HUES6 (cell line): ENCODE measurements around the gene TCP11X2.
"Not testable (repeated sequence)": the region's sequence is repeated elsewhere in the genome, so short reads cannot be mapped to it uniquely, and the experiment has no call there.

Source experiments
- H3K27ac ChIP-seq: 2 replicates; pipeline ENCODE4 v1.7.0; 2013; ENCODE audit warnings: low read depth, mild to moderate bottlenecking, low read length, inconsistent platforms
- H3K27me3 ChIP-seq: 2 replicates; pipeline ENCODE4 v1.6.1; 2013; ENCODE audit warnings: low read length; ENCODE audit not compliant: control insufficient read depth, insufficient read depth
- H3K36me3 ChIP-seq: 2 replicates; pipeline ENCODE4 v1.6.1; 2013; ENCODE audit warnings: low read length; ENCODE audit not compliant: control insufficient read depth, insufficient read depth
- H3K4me1 ChIP-seq: 2 replicates; pipeline ENCODE4 v1.6.1; 2013; ENCODE audit warnings: low read length; ENCODE audit not compliant: control insufficient read depth, insufficient read depth
- H3K4me3 ChIP-seq: 2 replicates; pipeline ENCODE4 v1.5.1; 2013; ENCODE audit warnings: low read depth, low read length
- H3K9ac ChIP-seq: one replicate; pipeline ENCODE4 v1.6.1; 2013; ENCODE audit warnings: mild to moderate bottlenecking, low read length
- H3K9me3 ChIP-seq: 2 replicates; pipeline ENCODE4 v1.6.1; 2013; ENCODE audit warnings: low read depth, low read length; ENCODE audit not compliant: control insufficient read depth, insufficient read depth

The TCP11X2 gene

GRCh38 chrX:102471762-102472220 is at the start of gene TCP11X2:
Gene TCP11X2, minus strand, starts transcription at chrX:102471812.
- not testable (repeated sequence) for H3K36me3 ChIP-seq, H3K9ac ChIP-seq, H3K4me1 ChIP-seq, H3K27ac ChIP-seq, H3K9me3 ChIP-seq, H3K4me3 ChIP-seq, H3K27me3 ChIP-seq

- 0 out of 2 replicates have a peak, but pooled peaks cover 9% of the 10 kb centered on the region for H3K36me3 ChIP-seq
- no peaks in the 10 kb centered on the region for H3K9me3 ChIP-seq
- no peak overlapping the region for H3K27ac ChIP-seq
- no peak overlapping the region for H3K4me3 ChIP-seq
- H3K4me1 ChIP-seq = no peaks in the 10 kb centered on the region; the same call in 1 of the 2 replicates
- peaks cover 51% of the 10 kb centered on the region for H3K27me3 ChIP-seq
- H3K9ac ChIP-seq = no peak overlapping the region
Observed at GRCh38 chrX:102517326-102517725, 45.7 kb upstream of the TCP11X2 start.

GRCh38 chrX:102515975-102516941 is 44.6 kb upstream of the TCP11X2 start, which contains the start of gene TMSB15A:
Gene TMSB15A, minus strand, starts transcription at chrX:102516739.
- Histone ChIP-seq H3K27ac (no peak within 1 kb of the TSS), H3K4me1 (no peaks in the 10 kb centered on the region; the same call in 1 of the 2 replicates), H3K9ac (peak within 1 kb of the TSS; percentile 80), H3K9me3 (no peaks in the 10 kb centered on the region), H3K36me3 (0 out of 2 replicates have a peak, but pooled peaks cover 9% of the 10 kb centered on the region), H3K27me3 (peaks cover 47% of the 10 kb centered on the region), H3K4me3 (peak within 1 kb of the TSS; percentile 76)

GRCh38 chrX:102514536-102514935 is 42.9 kb upstream of the TCP11X2 start:
- no peak overlapping the region for H3K9ac ChIP-seq

GRCh38 chrX:102498732-102499131 is 27.1 kb upstream of the TCP11X2 start:
- H3K27ac ChIP-seq = no peak overlapping the region
- no peak overlapping the region for H3K9ac ChIP-seq
- H3K36me3 ChIP-seq = no peaks in the 10 kb centered on the region
- H3K9me3 ChIP-seq = peaks cover 36% of the 10 kb centered on the region
- H3K4me3 ChIP-seq = no peak overlapping the region
- peaks cover 4% of the 10 kb centered on the region; the same call in 1 of the 2 replicates for H3K27me3 ChIP-seq
- no peaks in the 10 kb centered on the region for H3K4me1 ChIP-seq

More at GRCh38 chrX:102514536-102514935, 42.9 kb upstream of the TCP11X2 start:
- Histone ChIP-seq H3K27ac (no peak overlapping the region), H3K4me3 (no peak overlapping the region), H3K36me3 (0 out of 2 replicates have a peak, but pooled peaks cover 9% of the 10 kb centered on the region), H3K9me3 (no peaks in the 10 kb centered on the region), H3K27me3 (peaks cover 37% of the 10 kb centered on the region), H3K4me1 (no peaks in the 10 kb centered on the region; the same call in 1 of the 2 replicates)

- Histone ChIP-seq H3K27ac (no peak overlapping the region), H3K4me1 (no peaks in the 10 kb centered on the region), H3K4me3 (no peak overlapping the region), H3K9me3 (peaks cover 10% of the 10 kb centered on the region), H3K9ac (no peak overlapping the region), H3K27me3 (peaks cover 3% of the 10 kb centered on the region; the same call in 1 of the 2 replicates), H3K36me3 (no peaks in the 10 kb centered on the region)
Observed at GRCh38 chrX:102491766-102492165, 20.2 kb upstream of the TCP11X2 start.

GRCh38 chrX:102478765-102479164 is 7.2 kb upstream of the TCP11X2 start:
- H3K9me3 ChIP-seq, H3K27ac ChIP-seq, H3K4me3 ChIP-seq, H3K36me3 ChIP-seq, H3K27me3 ChIP-seq, H3K9ac ChIP-seq, H3K4me1 ChIP-seq: not testable (repeated sequence)

GRCh38 chrX:102470215-102470614 is 1.4 kb downstream of the TCP11X2 start:
- H3K4me1 ChIP-seq, H3K27me3 ChIP-seq, H3K4me3 ChIP-seq, H3K9me3 ChIP-seq, H3K9ac ChIP-seq, H3K27ac ChIP-seq, H3K36me3 ChIP-seq: not testable (repeated sequence)

- not testable (repeated sequence) for H3K27ac ChIP-seq, H3K9ac ChIP-seq, H3K27me3 ChIP-seq, H3K36me3 ChIP-seq, H3K4me3 ChIP-seq, H3K4me1 ChIP-seq, H3K9me3 ChIP-seq
Observed at GRCh38 chrX:102458615-102459014, 13.0 kb downstream of the TCP11X2 start.

GRCh38 chrX:102439908-102440307 is 31.7 kb downstream of the TCP11X2 start, which contains the start of gene NXF2B:
Gene NXF2B, minus strand, starts transcription at chrX:102440008. Its CDS starts 59,972 bp downstream, at chrX:102380036.
- H3K4me1 ChIP-seq, H3K4me3 ChIP-seq, H3K27ac ChIP-seq, H3K9ac ChIP-seq, H3K36me3 ChIP-seq, H3K27me3 ChIP-seq, H3K9me3 ChIP-seq: not testable (repeated sequence)

- not testable (repeated sequence) for H3K27ac ChIP-seq, H3K9ac ChIP-seq, H3K27me3 ChIP-seq, H3K4me3 ChIP-seq, H3K9me3 ChIP-seq, H3K36me3 ChIP-seq, H3K4me1 ChIP-seq
Observed at GRCh38 chrX:102414493-102414892, 57.1 kb downstream of the TCP11X2 start.
